Embryonic facial prominence (tissue), 1 donor: ENCODE data around the gene LARGE1.

Experiments used
- DNase-seq: peaks from one replicate; pipeline ENCODE4 v3.0.0-alpha.2; 2016; ENCODE audit errors: extremely low spot score

The LARGE1 gene

DNA sequence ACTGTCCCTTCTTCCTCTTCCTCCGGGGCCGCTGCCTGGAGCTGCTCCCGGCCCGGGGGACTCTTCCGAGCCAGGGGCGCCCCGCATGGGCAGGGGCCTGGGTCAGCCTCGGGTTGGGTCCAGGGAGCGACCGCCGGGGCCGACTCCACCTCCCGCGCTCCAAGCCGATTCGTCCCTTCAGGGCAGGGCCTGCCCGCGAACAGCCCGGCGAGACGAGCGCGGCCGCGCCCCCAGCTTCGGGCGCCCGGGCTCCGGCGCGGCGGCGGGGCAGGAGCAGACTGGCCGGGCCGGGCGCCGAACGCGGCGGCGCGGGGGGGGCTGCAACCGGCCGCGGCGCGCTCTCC, at the start of gene LARGE1:
Gene LARGE1, minus strand, starts transcription at position 280 of the 344 bp plus-strand sequence.
- no peak for DNase-seq

DNA sequence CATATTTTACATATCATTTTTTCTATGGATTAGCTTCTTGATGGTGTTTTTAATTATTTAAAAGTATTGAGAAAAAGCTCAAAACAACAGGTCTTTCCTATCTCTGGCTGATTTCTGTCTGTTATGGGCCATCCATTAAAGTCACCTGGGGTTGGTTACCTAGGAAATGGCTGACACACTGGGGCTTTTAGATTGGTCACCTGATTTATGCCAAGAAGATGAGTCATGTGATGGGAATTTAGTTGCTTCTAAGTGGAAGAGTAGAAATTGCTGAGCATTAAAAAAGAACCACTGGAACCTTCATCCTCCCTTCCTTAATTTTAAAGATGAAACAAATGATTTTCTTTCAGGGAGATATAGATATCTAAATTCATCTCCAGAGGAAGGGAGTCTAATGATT, 48.8 kb upstream of the LARGE1 start:
- DNase-seq = no peak

DNA sequence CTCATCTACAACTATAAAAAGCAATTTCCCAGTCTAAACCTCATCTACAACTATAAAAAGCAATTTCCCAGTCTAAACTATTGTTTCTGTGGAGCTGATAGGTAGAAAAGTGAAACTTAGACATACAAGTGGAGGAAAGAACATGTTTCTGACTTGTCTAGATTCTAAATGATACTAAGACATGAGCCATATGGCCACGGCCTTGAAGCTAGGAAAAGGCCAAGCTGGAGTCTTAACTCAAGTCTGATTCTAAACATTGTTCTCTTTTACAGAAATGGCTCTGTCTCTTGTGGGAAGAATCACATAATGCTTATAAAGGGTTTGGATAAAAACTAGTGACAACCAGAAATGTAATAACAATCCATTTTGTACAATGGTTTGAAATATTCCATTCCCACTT, 43.8 kb upstream of the LARGE1 start:
- no peak for DNase-seq

DNA sequence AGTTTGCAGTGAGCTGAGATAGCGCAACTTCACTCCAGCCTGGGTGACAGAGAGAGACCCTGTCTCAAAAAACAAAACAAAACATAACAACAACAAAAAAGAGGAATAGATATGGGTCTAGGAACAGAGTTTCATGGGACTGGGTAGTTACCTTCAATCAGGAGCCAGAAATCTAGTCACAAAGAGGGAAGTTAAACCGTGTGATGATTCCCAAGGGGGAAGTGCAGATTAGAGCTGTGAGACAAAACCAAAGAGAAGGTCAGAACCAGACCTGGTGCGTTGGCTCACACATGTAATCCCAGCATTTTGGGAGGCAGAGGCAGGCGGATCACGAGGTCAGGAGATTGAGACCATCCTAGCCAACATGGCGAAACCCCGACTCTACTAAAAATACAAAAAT, 42.1 kb upstream of the LARGE1 start:
- DNase-seq = no peak

DNA sequence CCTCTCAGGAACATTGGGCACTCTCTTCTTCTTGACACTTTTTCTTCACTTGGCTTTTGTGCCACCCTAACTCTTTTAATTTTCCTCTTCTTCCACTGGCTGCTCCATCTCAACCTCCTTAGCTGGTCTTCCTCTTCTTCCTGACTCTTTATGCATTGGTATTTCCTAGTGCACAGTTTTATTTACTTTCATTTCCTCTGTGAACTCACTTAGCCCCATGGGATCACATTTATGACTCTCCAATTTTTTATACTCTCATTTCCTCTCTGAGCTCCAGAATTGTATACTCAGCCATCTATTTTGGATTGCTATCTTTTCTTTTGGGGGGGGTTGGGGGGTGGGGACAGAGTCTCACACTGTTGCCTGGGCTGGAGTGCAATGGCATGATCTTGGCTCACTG, 38.5 kb upstream of the LARGE1 start:
- no peak for DNase-seq

DNA sequence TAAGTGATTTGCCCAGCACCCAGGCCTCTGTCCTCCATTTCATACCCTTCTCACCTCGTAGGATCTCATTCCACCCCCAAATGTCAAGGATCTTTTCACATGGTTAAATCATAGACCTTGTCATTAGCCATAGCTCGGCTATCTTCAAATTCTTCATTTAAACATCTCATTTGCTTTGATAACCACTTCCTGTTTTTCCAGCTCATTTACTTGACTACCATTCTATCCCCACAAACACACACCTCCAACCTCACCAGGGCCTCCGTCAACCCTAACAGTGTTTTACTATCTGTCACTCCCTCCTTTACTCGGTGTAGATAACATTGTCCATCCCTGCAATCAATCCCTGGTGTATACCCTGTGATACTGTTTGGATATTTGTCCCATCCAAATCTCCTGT, 36.8 kb upstream of the LARGE1 start:
- no peak for DNase-seq

DNA sequence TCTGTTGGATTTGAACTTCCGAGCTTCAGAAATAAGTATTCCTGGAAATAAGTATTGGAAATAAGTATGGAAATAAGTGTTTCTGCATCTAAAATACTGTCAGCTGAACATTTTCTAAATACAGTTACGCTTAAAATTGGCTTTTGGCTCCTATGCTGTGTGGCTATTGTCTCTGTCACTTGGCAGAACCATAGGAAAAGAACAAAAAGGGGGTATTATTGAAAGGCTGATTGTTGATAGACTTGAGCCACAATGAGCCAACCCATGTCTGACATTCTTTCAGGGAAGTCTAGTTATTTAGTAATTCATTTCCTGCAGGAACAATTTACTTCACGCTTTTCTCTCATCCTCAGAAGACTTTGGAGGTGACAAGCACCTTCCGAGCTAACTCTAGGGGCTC, 32.5 kb upstream of the LARGE1 start:
- DNase-seq = no peak

DNA sequence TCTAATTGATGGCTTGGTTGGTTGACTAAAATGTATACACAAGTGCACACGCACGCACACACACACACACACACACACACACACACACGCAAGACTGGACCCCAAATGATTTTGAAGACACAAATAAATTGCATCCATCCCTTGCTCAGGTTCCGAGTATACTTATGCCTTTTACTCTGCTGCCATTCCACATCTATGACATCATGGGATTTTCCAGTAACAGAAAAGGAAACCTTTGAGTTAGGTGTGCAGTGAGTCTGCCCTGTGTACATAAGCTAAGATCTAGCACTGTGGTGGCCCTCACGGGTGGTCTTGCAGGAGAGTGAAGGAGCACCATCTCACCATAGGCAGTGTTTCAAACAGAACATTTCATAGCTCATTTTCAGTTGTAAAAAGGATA, 20.5 kb upstream of the LARGE1 start:
- DNase-seq = no peak

DNA sequence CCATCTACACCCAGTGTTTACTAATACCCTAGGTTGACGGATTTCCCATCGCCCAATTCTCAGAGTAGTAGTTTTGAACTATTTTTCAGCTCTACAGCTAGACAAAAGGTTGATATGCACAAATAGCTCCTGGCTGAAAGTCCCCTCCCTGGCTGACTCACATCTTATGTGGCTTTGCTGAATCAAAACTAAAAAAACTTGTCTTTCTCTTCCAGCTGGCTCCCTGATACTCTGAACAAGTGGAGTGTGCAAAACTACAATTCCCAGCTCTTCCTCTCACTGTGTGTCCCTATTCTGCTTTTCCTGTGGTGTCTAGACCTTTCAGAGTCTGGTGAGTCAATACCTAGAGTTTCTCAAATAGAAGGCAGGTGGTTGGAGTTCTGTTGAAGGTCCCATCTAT, 12.7 kb upstream of the LARGE1 start:
- DNase-seq = no peak

DNA sequence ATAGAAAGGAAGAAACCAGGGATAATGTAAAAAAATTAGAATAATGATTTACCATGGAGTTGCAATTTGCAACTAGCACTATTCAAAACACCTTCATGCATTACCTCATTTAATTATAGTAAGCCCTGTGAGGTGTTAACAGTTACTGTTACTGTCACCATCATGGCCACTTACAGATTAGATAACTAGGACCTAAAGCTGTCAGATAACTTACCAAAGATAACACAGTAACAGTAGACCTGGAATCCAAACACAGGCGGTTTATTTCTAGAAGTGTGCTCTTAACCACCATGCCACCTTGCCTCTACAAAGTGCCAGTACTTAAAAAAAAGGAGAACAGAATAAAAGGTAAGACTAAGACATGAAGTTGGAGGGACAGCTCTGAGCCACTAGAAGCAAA, 11.1 kb upstream of the LARGE1 start:
- no peak for DNase-seq

DNA sequence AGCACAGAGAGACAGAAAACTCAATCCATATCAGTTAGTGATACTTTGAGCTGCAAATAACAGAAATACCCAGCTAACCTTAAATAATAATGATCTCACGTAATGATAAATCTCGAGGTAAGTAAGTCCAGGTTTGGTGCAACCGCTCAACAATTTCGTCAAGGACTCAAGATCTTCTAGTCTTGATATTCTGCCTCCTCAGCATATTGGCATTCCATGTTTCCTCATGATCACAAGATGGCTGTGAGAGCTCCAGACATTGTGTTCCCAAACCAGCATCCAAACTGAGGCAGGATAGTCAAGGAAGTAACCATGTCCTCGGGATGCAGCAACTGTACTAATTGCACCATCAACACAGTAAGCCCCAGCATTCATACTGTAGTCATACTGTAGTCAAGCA, 7.5 kb upstream of the LARGE1 start:
- DNase-seq = no peak

DNA sequence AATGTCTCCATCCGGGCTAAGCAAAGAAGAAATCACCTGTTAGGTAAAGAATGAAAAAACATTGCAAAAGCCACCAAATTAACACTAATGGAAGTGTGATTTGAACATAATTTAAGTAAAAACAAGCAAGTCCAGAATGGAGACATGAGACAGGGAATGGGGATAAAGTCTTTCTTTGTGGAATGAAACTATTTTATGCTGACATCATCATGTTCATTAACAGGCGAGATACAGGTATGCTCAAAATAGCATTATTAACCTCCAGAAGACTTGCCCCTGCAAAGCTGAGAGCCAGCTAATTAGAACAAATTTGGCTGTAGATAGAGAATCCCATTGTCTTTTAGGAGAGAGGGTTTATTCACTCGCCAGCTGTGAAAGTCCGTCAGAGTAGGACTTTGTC, 4.9 kb upstream of the LARGE1 start:
- no peak for DNase-seq

DNA sequence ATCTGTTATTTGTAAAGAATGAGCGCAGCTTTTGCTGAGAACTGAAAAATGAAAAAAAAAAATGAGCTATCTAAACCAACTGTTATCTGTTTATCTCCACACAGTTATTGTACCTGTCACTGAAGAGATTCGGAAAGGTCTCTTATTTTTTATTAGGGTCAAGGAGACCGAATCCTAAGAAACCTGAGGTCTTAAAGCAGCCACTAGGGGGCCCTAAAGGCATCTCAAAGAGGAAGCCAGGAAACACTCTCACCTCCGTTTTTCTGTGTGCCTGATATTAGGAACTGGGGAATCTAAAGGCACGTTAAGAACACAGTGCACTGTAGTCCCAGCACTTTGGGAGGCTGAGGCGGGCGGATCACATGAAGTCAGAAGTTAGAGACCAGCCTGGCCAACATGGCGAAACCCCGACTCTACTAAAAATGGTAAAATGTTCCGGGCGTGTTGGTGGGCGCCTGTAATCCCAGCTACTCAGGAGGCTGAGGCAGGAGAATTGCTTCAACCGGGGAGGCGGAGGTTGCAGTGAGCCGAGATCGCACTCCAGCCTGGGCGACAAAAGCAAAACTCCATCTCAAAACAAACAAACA, 3.5 kb upstream of the LARGE1 start:
- DNase-seq = peak; percentile 69

DNA sequence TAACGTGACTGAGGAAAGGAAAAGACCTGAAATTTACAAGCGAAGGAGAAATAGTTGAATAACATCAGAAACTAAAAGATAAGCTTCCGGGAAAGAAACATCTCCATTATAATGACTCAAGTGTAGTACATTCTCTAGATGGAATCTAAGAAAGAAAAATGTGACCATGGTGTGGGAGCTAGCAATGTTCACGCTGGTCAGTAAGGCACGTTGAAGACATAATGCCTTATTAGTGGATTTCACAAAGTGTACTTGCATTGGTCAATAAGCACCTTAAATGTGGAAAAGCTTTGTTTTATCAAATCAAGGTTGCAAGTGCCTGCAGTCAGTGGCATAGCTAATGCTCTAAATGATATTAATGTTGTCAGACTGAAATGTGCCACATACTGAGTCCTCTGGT, 2.8 kb upstream of the LARGE1 start:
- DNase-seq = no peak

DNA sequence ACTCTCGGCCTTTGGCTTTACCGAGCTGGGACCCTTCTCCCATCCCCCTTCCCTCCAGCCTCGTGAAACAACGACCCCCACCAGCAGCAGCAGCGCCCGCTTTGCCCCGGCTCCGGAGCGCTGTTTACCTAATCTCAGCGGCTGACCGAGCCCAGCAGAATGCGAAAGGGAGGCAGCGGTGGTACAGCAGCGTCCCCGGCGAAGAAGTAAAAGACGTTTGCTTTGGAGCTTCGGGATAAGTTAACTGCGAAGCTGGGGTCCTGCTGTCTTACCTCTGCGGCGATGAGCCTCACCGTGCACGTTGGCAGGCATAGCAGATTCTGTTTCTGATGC, 2.0 kb upstream of the LARGE1 start:
- no peak for DNase-seq

DNA sequence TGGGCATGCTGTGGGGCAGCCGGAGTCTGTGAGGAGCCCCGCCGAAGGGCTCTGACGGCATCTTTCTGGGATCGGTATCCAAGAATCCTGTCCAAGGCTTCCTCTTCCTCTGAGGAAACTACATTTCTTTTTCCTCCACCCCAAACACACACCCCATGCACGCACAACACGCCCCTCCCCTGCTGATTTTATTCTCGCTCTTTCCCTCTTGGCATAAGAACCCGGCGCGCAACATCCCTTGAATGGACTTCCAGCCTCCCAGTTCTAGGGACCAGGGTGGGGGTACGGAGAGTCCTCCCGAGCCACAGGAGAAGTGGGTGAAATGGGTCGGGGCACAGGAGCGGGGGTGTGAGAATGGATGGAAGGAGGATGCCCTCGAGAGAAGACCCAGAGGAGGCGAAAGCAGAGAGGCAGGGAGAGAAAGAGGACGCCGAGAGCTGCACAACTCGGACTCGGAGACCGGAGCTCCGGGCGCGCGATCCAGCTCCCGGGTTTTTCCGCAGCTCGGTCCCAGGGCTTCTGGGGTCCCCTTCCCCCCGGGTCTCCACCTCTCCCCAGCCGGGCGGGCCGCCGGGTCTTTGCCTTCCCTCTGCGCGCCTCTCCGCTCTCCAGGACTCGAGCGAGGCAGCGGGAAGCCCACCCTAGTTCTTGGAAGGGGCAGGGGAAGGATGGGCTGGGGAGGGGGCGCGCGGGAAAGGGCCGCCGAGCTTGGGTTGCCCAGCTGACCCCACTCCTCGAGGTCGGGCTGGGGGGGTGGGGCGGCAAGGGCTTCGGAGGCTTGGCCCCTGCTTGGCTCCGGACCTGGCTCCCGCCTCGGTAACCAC, 1.5 kb upstream of the LARGE1 start:
- DNase-seq = peak; percentile 43

DNA sequence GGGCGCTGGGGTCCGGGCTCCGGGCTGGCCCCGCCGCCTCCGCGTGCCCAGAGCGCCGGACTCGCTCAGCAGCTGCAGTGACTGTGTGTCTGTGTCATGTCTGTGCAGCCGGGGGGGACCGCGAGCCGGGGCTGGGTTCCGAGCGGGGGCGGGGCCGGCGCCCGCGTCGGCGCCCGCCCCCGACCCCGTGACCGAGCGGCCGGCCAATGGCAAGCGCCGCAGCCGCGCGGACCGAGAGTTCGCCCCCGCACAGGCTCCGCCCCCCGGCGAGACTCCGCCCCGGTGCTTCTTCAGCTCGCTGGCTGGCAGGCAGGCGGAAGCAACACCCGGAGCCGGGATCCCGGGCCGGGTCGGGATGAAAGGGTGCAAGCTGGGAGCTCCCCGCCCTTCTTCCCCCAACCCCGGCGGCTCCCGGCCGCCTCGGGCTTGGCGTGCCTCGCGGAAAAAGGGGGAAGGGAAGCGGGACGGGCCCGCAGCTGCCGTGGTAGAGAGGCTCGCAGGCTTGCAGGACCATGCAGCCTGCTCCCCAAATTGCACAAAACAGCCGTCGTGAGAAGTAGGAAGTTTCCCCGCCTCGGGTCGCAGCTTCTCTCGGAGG, 750 bp upstream of the LARGE1 start:
- DNase-seq = peak; percentile 87

DNA sequence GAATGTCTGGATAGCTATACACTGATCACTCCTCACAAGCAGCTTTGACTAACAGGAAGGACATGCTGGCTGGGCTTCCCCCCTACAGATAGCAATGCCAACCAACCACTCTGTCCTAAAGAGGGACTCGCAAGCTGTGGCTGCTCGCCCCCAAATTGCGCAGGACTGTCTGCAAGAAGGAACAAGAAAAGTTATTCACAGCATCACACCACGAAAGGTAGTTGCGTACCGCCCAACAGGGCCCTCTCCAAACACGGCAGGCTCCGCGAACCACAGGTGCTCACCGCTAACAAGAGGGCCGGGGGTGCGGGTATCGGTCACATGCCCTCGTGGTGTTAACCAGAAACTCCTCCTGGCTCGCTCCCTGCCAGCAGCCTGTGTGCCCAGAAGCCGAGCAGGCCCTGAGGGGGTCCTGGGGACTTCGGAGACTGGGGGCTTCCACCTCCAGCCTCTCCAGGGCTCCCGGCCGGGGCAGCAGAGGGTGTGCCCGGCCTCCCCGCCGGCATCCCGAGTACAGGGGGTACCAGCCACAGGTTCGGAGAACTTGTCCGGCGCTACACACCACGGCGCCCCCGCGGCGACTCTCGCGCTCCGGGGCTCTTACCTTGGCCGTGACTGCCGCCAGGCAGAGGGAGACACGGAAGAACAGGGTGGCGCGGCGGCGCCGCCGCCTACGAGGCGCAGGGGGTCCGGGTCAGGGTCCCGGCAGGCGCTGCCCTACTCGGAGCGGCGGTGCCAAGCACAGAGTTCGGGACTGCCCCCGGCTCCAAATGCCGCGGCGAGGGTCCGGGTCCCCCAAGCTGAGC, 682 bp downstream of the LARGE1 start:
- DNase-seq = no peak

DNA sequence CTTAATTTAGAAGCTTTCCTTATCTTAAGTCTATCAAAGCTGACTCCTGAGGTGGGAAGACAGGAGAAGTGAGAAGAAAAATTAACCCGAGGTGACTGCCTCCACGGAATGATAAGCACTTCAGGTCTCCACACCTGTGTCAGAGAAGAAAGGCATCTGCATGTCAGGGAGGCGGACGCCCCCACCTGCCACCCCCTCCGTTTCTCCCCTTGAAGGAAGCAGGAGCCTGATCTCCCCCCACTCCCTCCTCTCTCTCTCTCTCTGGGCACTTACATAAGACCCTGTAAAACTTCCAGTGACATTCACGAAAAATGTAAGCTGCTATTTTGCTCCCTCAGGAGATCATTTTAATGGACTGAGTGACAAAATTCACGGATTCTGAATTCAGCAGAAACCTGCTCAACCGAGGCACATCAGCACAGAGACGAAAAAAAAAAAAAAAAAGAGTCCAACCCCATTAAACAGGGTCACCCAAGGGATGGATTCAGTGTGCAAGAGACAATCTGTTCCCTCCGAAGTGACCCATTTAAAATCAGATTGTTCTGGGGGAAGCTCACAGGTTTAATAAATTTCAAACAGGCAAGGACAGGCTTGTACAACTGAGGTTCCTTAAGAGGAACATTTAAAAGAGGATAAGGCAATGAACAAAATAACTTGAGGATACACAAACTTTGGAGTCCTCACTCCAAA, 1.5 kb downstream of the LARGE1 start:
- DNase-seq = no peak

DNA sequence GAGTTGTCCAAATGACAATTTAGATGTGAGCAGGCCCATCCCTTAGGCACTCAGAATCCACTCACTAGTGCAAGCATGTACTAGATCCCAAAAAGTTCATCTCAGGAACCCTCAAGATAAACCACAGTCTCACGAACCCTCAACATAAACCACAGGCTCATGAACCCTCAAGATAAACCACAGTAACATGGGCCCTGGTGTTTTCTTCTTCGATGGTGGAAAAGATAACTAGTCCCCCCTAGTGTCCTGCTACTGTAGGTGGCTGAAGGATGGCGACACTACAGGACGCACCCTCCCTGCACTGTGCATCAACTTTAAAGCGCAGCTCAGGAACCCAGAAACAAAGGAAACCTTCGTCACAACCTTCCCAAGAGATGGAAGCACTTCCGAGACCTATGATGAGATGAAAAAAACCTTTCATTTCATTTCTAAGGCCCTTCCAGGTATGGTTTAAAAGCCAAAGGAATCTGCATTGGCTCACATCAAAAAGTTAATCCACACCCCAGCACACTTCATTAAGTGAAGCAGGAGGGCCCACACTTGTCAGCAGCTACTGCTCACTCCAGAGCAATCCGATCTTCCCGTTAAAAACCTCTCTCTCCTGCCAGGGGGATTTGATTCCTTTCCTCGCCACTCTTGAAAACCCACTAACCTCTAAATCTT, 2.4 kb downstream of the LARGE1 start:
- DNase-seq = no peak

DNA sequence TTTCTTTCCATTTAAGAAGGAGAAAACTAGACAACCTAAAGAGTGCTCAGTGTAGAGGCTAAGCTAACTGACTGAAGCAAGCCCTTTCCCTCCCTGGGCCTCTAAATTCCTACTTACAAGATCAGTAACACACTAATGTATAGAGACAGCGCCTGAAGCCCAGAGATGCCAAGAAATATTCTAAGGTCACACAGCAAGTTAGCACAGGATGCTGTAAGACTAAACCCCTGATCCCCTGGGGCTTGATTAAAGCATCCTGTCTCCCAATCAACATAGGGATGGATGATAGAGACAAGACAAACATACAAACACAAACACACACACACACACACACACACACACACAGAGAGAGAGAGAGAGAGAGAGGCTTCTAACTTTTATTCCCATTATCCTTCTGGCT, 5.6 kb downstream of the LARGE1 start:
- DNase-seq = no peak

DNA sequence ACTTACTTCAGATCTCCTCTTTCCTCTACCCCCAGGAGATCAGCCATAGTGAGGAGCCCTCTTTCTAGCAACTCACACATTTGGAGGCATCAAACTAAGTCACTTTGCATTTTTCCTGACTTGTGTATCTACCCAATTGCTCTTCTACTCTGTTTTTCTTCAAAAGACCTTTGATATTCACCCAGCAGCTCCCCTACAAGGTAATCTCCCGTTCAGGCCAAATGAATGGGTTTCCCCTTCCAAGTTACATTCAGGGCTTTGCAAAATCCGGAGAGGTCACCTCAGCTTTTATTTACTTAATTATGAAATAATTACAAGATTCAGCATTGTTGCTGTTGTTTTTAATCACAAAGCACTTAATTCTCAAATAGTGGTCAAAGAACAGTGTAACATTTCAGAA, 6.1 kb downstream of the LARGE1 start:
- no peak for DNase-seq
